Measurements from ENCODE around the gene LDLRAD1.
"Not testable (repeated sequence)": the region's sequence is repeated elsewhere in the genome, so short reads cannot be mapped to it uniquely, and the experiment has no call there.

The LDLRAD1 gene

DNA sequence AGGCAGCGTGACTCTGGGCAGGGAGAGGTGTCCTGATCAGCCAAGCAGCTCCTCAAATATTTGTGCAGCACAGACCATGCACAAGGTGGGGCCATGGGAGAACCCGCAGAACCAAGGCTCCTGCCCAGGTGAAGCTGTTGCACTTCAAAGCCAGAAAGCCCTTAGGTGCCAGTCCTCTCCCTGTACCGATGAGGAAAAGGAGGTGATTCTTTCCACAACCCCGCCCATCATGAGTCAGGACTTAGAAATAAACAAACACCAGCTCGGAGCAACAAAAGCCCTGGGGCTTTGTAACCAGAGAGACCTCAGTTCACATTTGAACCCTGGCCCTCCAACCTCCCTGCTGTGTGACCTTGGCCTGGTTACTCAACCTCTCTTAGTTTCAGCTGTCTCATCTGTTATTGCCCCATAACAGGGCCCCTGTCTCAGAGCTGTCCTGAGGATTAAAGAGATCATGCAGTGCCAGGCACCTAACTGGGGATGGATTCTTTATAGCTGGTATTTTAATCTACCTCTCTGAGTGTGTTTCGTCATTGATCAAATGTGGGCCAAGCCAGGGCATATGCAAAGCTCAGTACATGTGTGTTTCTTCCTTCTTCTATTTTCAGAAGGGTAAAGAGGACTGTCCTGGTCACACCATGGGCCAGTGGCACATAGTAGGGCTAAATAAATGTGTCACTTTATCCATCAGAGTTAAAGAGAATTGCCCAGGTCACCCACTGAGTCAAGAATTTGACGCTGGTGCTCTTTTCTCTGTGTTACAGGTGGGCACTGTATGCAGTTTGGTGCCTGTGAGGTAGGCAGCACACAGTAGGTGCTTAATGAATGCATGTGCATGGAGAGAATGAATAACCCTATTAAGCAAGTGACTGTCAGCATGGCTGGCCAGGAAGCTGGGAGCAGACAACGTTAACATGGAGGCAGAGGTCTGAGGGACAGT is 1.4 kb downstream of the LDLRAD1 start:
- peak; percentile 14 for DNase-seq (ENCODE audit: low read depth)

DNA sequence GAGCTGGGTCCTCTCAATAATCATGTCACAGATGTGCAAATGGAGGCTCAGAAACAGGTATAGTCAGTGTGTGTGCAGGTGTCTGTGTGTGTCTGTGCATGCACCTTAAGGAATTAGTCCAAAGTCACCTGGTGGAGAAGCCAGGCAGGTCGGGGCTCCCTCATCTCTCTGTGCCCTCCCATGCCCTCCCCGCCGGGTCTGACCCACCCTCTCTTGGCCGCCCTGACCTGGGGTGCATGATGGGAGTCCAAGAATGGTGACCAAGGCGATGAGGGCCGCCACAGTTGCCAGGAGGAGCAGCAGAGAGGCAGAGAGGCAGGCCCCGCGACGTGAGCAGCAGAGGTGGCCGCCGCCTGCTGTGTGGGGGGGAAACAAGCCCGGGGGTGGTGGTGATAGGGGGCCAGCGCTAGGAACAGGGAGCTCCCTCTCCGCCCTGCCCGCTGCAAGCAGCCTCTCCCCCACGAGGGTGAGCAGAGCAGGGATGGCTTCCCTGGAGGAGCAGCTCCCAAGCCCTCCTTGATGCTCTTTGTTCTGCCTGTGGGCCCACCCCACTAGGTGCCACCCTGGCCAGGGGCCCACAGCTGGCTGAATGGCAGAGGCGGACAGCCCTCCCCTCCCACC is 3.9 kb downstream of the LDLRAD1 start:
- no peak for DNase-seq (ENCODE audit: low read depth)

DNA sequence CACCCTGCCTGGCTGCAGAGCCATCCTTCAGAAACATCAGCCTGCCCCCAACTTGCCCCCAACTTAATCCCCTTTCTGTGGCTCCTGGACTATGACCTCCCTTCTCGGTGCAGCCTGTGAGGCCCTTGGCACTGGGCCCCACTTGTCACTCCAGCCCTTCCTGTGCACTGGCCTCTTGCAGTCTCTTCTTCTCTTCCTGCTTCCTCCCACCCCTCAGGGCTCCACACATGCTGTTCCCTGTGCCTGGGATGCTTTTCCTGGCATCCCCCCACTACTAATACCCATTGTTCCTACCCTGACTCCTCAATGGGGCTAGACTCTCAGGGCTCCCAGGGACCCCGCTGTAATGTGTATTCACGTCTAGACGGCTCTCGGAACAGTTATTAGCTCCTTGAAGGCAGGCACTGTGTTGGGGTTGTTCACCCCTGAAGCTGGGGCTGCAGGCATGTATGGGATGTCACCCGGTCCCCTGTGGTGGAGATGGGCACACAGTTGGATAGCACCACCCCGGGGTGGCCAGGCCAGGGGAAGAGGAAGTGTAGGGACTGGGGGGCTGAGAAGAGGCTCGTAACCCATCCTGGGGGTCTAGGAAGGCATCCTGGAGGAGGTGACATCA is 4.5 kb downstream of the LDLRAD1 start:
- no peak for DNase-seq (ENCODE audit: low read depth)

- DNase-seq (ENCODE audit: low read depth), result no peak
These were observed 5.1 kb downstream of the LDLRAD1 start for GRCh38 chr1:54012863-54013262.

DNA sequence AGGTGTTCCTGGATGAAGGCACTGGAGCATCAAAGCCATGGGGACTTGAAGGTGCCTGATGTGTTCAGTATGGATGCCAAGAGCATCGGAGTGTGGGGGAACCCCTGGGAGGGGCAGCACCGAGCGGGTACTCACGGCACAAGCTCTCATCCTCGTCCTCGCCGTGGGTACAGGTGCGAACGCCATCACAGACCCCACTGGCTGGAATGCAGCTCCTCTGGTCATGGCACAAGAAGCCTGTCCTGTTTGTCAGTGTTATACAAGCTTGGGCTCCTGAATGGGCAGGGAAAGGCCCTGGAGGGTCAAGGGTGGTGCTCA is 6.0 kb downstream of the LDLRAD1 start:
- DNase-seq (ENCODE audit: low read depth), result no peak

GRCh38 chr1:54011316-54012007 is 6.5 kb downstream of the LDLRAD1 start:
- no peak for DNase-seq (ENCODE audit: low read depth)

DNA sequence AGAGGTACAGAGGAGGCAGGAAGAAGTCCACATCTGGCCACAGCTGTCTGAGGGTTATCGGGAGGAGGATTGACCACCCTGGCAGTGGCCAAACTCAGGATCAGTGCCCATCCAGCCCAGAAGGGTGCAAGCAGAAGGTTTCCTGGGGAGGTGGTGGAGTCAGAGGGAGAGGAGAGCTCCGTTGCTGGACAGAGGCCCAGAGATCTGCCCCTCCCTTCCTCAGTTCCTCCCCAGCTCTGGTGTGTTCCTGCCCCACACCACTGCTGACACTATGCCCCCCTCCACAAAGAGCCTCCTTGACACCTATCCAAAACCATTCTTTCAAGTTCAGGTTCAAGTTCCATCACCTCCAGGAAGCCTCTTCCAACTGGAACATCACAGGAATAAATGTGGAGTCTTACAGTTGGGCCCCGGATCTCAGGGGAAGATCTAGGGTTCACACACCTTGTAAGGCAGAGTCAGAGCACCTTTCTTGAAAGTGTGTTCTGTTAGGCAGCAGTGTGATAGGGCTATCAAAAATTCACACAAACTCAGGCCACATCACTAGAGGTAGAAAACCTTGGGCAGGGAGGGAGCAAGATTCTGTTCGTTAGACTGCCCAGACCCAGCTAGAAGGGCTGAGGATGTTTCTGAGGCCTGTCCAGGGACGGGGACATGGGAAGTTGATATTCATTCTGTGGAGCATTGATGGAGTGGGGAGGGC is 7.4 kb downstream of the LDLRAD1 start:
- no peak for DNase-seq (ENCODE audit: low read depth)

DNA sequence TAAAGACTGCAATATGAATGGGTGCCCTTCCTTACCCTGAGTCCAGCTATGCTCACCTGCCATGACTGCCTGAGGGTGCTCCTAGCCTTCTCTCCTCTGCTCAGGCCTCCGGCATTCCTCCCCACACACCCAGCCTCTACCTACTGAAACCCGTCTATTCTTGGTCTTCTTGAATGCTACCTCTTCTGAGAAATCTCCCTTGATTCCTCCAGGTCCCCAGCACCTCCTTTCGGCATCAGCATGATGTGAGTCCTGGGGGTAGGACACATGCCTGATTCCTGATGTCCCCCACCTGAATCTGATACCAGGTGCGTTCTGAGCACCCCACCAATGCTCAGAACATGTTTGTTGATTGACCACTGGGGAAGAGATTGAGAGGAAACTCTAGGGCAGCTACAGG is 8.6 kb downstream of the LDLRAD1 start:
- DNase-seq (ENCODE audit: low read depth), result no peak

GRCh38 chr1:54008876-54009275 is 9.1 kb downstream of the LDLRAD1 start:
- DNase-seq (ENCODE audit: low read depth), result no peak

GRCh38 chr1:54007613-54008012 is 10.4 kb downstream of the LDLRAD1 start:
- DNase-seq (ENCODE audit: low read depth), result no peak

DNA sequence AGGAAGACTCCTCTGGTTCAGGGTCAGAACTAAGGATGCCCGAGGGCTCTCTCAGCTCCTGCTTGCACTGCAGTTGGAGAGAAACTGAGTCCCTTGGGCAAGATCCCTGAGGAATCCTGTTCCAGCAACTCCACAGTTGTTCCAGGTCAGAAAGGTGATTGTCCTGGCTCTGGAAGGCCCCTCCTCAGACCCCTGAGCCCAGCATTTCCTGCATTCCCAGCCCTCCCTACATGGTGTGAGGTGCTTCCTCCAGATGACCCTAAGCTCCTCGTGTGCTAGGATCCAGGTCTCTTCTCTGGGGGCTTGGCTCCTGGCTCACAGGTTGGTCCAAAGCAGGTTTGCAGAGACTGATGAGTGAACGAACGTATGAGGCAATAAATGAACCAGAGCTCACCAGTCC is 11.5 kb downstream of the LDLRAD1 start:
- DNase-seq (ENCODE audit: low read depth), result no peak

- no peak for DNase-seq (ENCODE audit: low read depth)
These were observed 13.4 kb downstream of the LDLRAD1 start for GRCh38 chr1:54004481-54005049.

GRCh38 chr1:54003750-54004480 is 14.1 kb downstream of the LDLRAD1 start:
- DNase-seq (ENCODE audit: low read depth), result not testable (repeated sequence)

GRCh38 chr1:54003249-54003646 is 14.7 kb downstream of the LDLRAD1 start:
- no peak for DNase-seq (ENCODE audit: low read depth)

GRCh38 chr1:54002544-54003248 is 15.3 kb downstream of the LDLRAD1 start:
- DNase-seq (ENCODE audit: low read depth), result no peak

GRCh38 chr1:54001591-54001990 is 16.4 kb downstream of the LDLRAD1 start:
- DNase-seq (ENCODE audit: low read depth), result no peak

GRCh38 chr1:53999920-54000319 is 18.1 kb downstream of the LDLRAD1 start:
- no peak for DNase-seq (ENCODE audit: low read depth)

GRCh38 chr1:53998223-53998622 is 19.8 kb downstream of the LDLRAD1 start:
- no peak for DNase-seq (ENCODE audit: low read depth)

DNA sequence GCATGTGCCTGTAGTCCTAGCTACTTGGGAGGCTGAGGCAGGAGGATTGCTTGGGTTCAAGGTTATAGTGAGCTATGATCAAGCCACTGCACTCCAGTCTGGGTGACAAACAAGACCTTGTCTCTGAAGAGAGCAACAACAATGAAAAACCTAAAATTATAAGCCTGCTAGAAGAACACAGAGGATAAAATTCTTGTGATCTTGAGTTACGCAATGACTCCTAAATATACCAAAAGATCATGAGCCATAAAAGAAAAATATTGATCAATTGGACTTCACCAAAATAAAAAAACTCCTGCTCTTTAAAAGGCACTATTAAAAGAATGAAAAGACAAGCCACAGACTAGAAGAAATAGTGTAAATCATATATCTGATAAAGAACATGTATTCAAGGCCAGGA is 22.3 kb downstream of the LDLRAD1 start:
- no peak for DNase-seq (ENCODE audit: low read depth)

GRCh38 chr1:53994516-53994915 is 23.5 kb downstream of the LDLRAD1 start:
- not testable (repeated sequence) for DNase-seq (ENCODE audit: low read depth)
